Endothelial cell of umbilical vein (primary cell): ENCODE data around the gene SIVA1. TPM values are rescaled to one million over a fixed set of nuclear protein-coding genes. Genes with fewer than 3 reads are reported as not detected.

Experiments used
- BruUV-seq: library from RNA; stranded (reverse); fragments of 400-500 nt; replicated peaks from 2 replicates; lab custom pipeline; 2021; lab: Mats Ljungman, UMichigan
- CTCF ChIA-PET: fragments of 300-600, 350-600 bp; sonication (Branson Sonifier 250); formaldehyde crosslinking; loops from one replicate; lab custom pipeline; 2021; ENCODE audit warnings: antibody characterized with exemption, inconsistent platforms; lab: Charles Lee
- POLR2A ChIA-PET: fragments of 300-600, 350-600 bp; sonication (Branson Sonifier 250); formaldehyde crosslinking; loops from one replicate; lab custom pipeline; 2021; ENCODE audit warnings: antibody characterized with exemption, inconsistent platforms; lab: Charles Lee
- DNase-seq: peaks from one replicate; pipeline ENCODE4 v3.0.0-alpha.2; 2011; ENCODE audit warnings: low read depth, low spot score
- FAIRE-seq: peaks from 2 replicates; lab custom pipeline; 2011; peaks lifted over from hg19 to GRCh38; lab: Jason Lieb, UNC
- H2AFZ ChIP-seq: 2 replicates; pipeline ENCODE4 v1.6.0; 2012; ENCODE audit warnings: low read depth, low read length, control low read depth, inconsistent platforms
- H3K27ac ChIP-seq: 2 replicates; pipeline ENCODE4 v1.5.1; 2011; ENCODE audit warnings: low read depth, mild to moderate bottlenecking, control low read depth, low read length, moderate library complexity; ENCODE audit not compliant: insufficient read depth
- H3K27me3 ChIP-seq, 2 experiments: 2 replicates each; pipeline versions ENCODE4 v1.6.0 to v1.6.1; 2011; ENCODE audit warnings: low read length in 2 of 2, mixed read lengths in 1 of 2; ENCODE audit not compliant: control insufficient read depth in 2 of 2, insufficient read depth in 2 of 2
- H3K36me3 ChIP-seq, 2 experiments: 2 replicates in 1 of 2; 3 replicates in 1 of 2; pipeline ENCODE4 v1.5.1; 2011; ENCODE audit warnings: low read length in 2 of 2, mild to moderate bottlenecking in 1 of 2, moderate library complexity in 1 of 2; ENCODE audit not compliant: control insufficient read depth in 2 of 2, insufficient read depth in 2 of 2; ENCODE audit errors: extremely low read depth in 1 of 2
- H3K4me1 ChIP-seq: 3 replicates; pipeline ENCODE4 v1.5.1; 2011; ENCODE audit warnings: mild to moderate bottlenecking, low read length; ENCODE audit not compliant: control insufficient read depth, insufficient read depth; ENCODE audit errors: extremely low read depth
- H3K4me2 ChIP-seq: 2 replicates; pipeline ENCODE4 v1.6.1; 2011; ENCODE audit warnings: low read length, control low read depth, mixed read lengths; ENCODE audit not compliant: insufficient read depth
- H3K4me3 ChIP-seq, 3 experiments: fragments of 200-600 bp in 1 of 3; sonication (generic), shearing (Covaris generic) in 1 of 3; replicated peaks in 1 of 3; 2 replicates each; pipeline ENCODE4 v1.5.1; 2011 to 2016; ENCODE audit warnings: control low read depth in 3 of 3, low read length in 3 of 3, mild to moderate bottlenecking in 2 of 3, inconsistent platforms in 1 of 3, low read depth in 1 of 3, moderate library complexity in 1 of 3; ENCODE audit not compliant: insufficient read depth in 1 of 3
- H3K79me2 ChIP-seq: 2 replicates; pipeline ENCODE4 v1.6.0; 2012; ENCODE audit warnings: low read length, inconsistent platforms; ENCODE audit not compliant: control insufficient read depth, insufficient read depth
- H3K9ac ChIP-seq: replicated peaks from 2 replicates; pipeline ENCODE3; 2011; ENCODE audit warnings: low read length, control low read depth; ENCODE audit not compliant: insufficient read depth; ENCODE audit errors: extremely low read depth
- H3K9me1 ChIP-seq: replicated peaks from 3 replicates; pipeline ENCODE4 v1.6.0; 2011; ENCODE audit warnings: mild to moderate bottlenecking, low read length; ENCODE audit not compliant: control insufficient read depth, insufficient read depth; ENCODE audit errors: extremely low read depth
- H3K9me3 ChIP-seq: replicated peaks from 2 replicates; pipeline ENCODE4 v1.5.1; 2012; ENCODE audit warnings: low read length, inconsistent platforms; ENCODE audit not compliant: control insufficient read depth, insufficient read depth
- H4K20me1 ChIP-seq: replicated peaks from 2 replicates; pipeline ENCODE3; 2011; ENCODE audit warnings: mild to moderate bottlenecking, low read length; ENCODE audit not compliant: control insufficient read depth, insufficient read depth; ENCODE audit errors: extremely low read depth
- CTCF ChIP-seq, 2 donors: IDR thresholded peaks; 1 replicate in 1 of 2; 2 replicates in 1 of 2; pipeline ENCODE4 v1.5.1; 2011; ENCODE audit warnings: low read length in 2 of 2, mild to moderate bottlenecking in 2 of 2, moderate library complexity in 2 of 2, control low read depth in 1 of 2, inconsistent platforms in 1 of 2, low read depth in 1 of 2; ENCODE audit not compliant: insufficient read depth in 1 of 2; ENCODE audit errors: extremely low read depth in 1 of 2
- EZH2 ChIP-seq: IDR thresholded peaks from 2 replicates; pipeline ENCODE4 v1.6.1; 2012; ENCODE audit warnings: borderline replicate concordance, low read depth, mild to moderate bottlenecking, moderate library complexity, low read length, inconsistent platforms; ENCODE audit not compliant: severe bottlenecking
- FOS ChIP-seq: IDR thresholded peaks from 2 replicates; pipeline ENCODE4 v1.6.1; 2011; ENCODE audit warnings: mild to moderate bottlenecking, low read length, moderate library complexity, borderline replicate concordance; ENCODE audit not compliant: insufficient read depth
- GATA2 ChIP-seq: IDR thresholded peaks from 2 replicates; pipeline ENCODE4 v1.7.0; 2011; ENCODE audit warnings: low read depth, mild to moderate bottlenecking, moderate library complexity, mixed read lengths, low read length; ENCODE audit not compliant: insufficient read length, insufficient read depth
- JUN ChIP-seq: IDR thresholded peaks from 2 replicates; pipeline ENCODE4 v1.6.1; 2011; ENCODE audit warnings: borderline replicate concordance, low read depth; ENCODE audit not compliant: insufficient read length, insufficient read depth
- MAX ChIP-seq: IDR thresholded peaks from 2 replicates; pipeline ENCODE4 v1.6.1; 2011; ENCODE audit not compliant: insufficient read depth, insufficient read length
- MYC ChIP-seq: IDR thresholded peaks from one replicate; pipeline ENCODE4 v1.6.1; 2011; ENCODE audit warnings: mild to moderate bottlenecking, low read depth, low read length
- POLR2A ChIP-seq: IDR thresholded peaks from 2 replicates; pipeline ENCODE4 v1.6.1; 2012; ENCODE audit warnings: low read depth, mild to moderate bottlenecking, control low read depth, low read length
- POLR2AphosphoS5 ChIP-seq: IDR thresholded peaks from 2 replicates; pipeline ENCODE4 v1.6.1; 2012; ENCODE audit warnings: low read depth, mild to moderate bottlenecking, control low read depth, low read length, moderate library complexity; ENCODE audit not compliant: insufficient read depth
- dilution Hi-C: fragments of 300-500 bp; cut with MboI; formaldehyde crosslinking; loops from one replicate; pipeline ENCODE4 v1.15.0; 2019; ENCODE audit warnings: low sequenced_read_pairs; ENCODE audit not compliant: extremely low pct_ligation_motif_present
- intact Hi-C: fragments of 100-400 bp; cut with micrococcal nuclease; formaldehyde crosslinking; loops from one replicate; pipeline ENCODE4 v1.10.0; 2022
- polyA plus RNA-seq, 4 experiments: library from polyadenylated mRNA; depleted of rRNA in 3 of 4; stranded (reverse) in 3 of 4; unstranded in 1 of 4; fragments of >200 nt; gene quantifications; 2 replicates each; pipeline versions ENCODE4 v1.2.1 to v1.2.3, GENCODE V29; 2011 to 2012; ENCODE audit warnings: missing spikeins in 1 of 4
- total RNA-seq: library from RNA; stranded (reverse); gene quantifications from 2 replicates; pipeline ENCODE4 v1.2.3, GENCODE V29; 2021

SIVA1 gene
- total and polyA plus RNA-seq, 2 donors (not counting 3 experiments of a cell fraction or from before 2014, with no cell fraction given) = 101 to 299 TPM

GRCh38 chr14:104756477-104757237 is 3.7 kb downstream of the SIVA1 start:
- Histone ChIP-seq H3K27me3 (no peaks in the 10 kb centered on the region), H4K20me1 (no peaks in the 10 kb centered on the region), H3K9me3 (no peaks in the 10 kb centered on the region), H3K9me1 (no peaks in the 10 kb centered on the region), H3K4me3 (no peak overlapping the region), H3K9ac (no peak overlapping the region), H3K4me1 (peaks cover 8% of the 10 kb centered on the region), H3K4me2 (no peak overlapping the region), H2AFZ (no peak overlapping the region), H3K79me2 (peaks cover 24% of the 10 kb centered on the region), H3K36me3 (peaks cover 0 to 40% of the 10 kb centered on the region in 2 experiments), H3K27ac (no peak overlapping the region)
- dilution Hi-C loops = no loop called here
- CTCF ChIA-PET = interaction anchor here (2.4 kb wide), 1 partner anchor 12 kb away, joined by 16 read pairs; no protein-coding TSS in a partner anchor
- TF ChIP-seq EZH2 = no peak
- no TSS peak for BruUV-seq
- DNase-seq = no peak
- POLR2A ChIA-PET = no interaction called here
- intact Hi-C loops = no loop called here
- FAIRE-seq = no peak

- no peak overlapping the region for H2AFZ ChIP-seq
- dilution Hi-C loops (no loop called here), intact Hi-C loops (no loop called here)
- H3K9me1 ChIP-seq = no peaks in the 10 kb centered on the region
- H3K9ac ChIP-seq = no peak overlapping the region
- peaks cover 8% of the 10 kb centered on the region for H3K4me1 ChIP-seq
- no peaks in the 10 kb centered on the region for H3K9me3 ChIP-seq
- BruUV-seq = no TSS peak
- H3K27ac ChIP-seq = no peak overlapping the region
- H3K79me2 ChIP-seq = peaks cover 24% of the 10 kb centered on the region
- H3K4me3 ChIP-seq = no peak overlapping the region
- DNase-seq = no peak
- ChIA-PET CTCF (interaction anchor here (2.4 kb wide), 1 partner anchor 11 kb away, joined by 16 read pairs; no protein-coding TSS in a partner anchor), POLR2A (no interaction called here)
- no peak overlapping the region for H3K4me2 ChIP-seq
- TF ChIP-seq FOS (no peak), CTCF (IDR thresholded peaks at IDR 0.05; ENCODE audit: extremely low read depth in 1 of 2, insufficient read depth in 1 of 2, low read depth in 1 of 2, low read length in 2 of 2) (no peak), GATA2 (no peak), MAX (no peak), JUN (no peak), POLR2A (no peak), POLR2AphosphoS5 (no peak), EZH2 (no peak), MYC (no peak)
- FAIRE-seq = no peak
- H4K20me1 ChIP-seq = no peaks in the 10 kb centered on the region
- no peaks in the 10 kb centered on the region for H3K27me3 ChIP-seq
- peaks cover 0 to 40% of the 10 kb centered on the region in 2 experiments for H3K36me3 ChIP-seq
Observed at GRCh38 chr14:104757238-104757585, 4.3 kb downstream of the SIVA1 start.
